ENCODE measurements around the gene SEC11A.
"Not testable (repeated sequence)": the region's sequence is repeated elsewhere in the genome, so short reads cannot be mapped to it uniquely, and the experiment has no call there.

Gene SEC11A

GRCh38 chr15:84669726-84670125, 46.2 kb downstream of the SEC11A start:
- peak; percentile 64 for DNase-seq

- DNase-seq = no peak
Measured at GRCh38 chr15:84668221-84668982, 47.5 kb downstream of the SEC11A start.

GRCh38 chr15:84666373-84666772, 49.6 kb downstream of the SEC11A start:
- no peak for DNase-seq

- no peak for DNase-seq
Measured at GRCh38 chr15:84661001-84661400, 54.9 kb downstream of the SEC11A start.

GRCh38 chr15:84659904-84660781, 55.8 kb downstream of the SEC11A start:
- no peak for DNase-seq

- DNase-seq = no peak
Measured at GRCh38 chr15:84658788-84659411, 57.0 kb downstream of the SEC11A start.

- DNase-seq = peak; percentile 78
Measured at GRCh38 chr15:84658080-84658787, 57.7 kb downstream of the SEC11A start, which contains the start of gene NMB. NMB (minus strand) TSS chr15:84658199; CDS start chr15:84658152, 47 bp downstream.

GRCh38 chr15:84657748-84658079, 58.2 kb downstream of the SEC11A start:
- DNase-seq = no peak

GRCh38 chr15:84656972-84657371, 59.0 kb downstream of the SEC11A start:
- no peak for DNase-seq

- peak; percentile 84 for DNase-seq
Measured at GRCh38 chr15:84654689-84655453, 61.1 kb downstream of the SEC11A start.

- peak; percentile 94 for DNase-seq
Measured at GRCh38 chr15:84653910-84654688, 61.8 kb downstream of the SEC11A start, which contains the start of gene WDR73. WDR73 (minus strand) TSS chr15:84654283; CDS start chr15:84654274, 9 bp downstream.

GRCh38 chr15:84653584-84653909, 62.4 kb downstream of the SEC11A start:
- no peak for DNase-seq

- peak; percentile 27 for DNase-seq
Measured at GRCh38 chr15:84649706-84650105, 66.2 kb downstream of the SEC11A start.

- DNase-seq = no peak
Measured at GRCh38 chr15:84648539-84648938, 67.4 kb downstream of the SEC11A start.

- no peak for DNase-seq
Measured at GRCh38 chr15:84647726-84648125, 68.2 kb downstream of the SEC11A start.

- no peak for DNase-seq
Measured at GRCh38 chr15:84645997-84646396, 69.9 kb downstream of the SEC11A start.

GRCh38 chr15:84645496-84645895, 70.4 kb downstream of the SEC11A start:
- DNase-seq = no peak

- no peak for DNase-seq
Measured at GRCh38 chr15:84643838-84644237, 72.1 kb downstream of the SEC11A start.

GRCh38 chr15:84642640-84643039, 73.3 kb downstream of the SEC11A start:
- DNase-seq = not testable (repeated sequence)

GRCh38 chr15:84641871-84642270, 74.1 kb downstream of the SEC11A start:
- DNase-seq = not testable (repeated sequence)

- DNase-seq = no peak
Measured at GRCh38 chr15:84638103-84638502, 77.8 kb downstream of the SEC11A start.
